Neural cell (in vitro differentiated cells): ENCODE results near the gene COMTD1. TPM values are rescaled to one million over a fixed set of nuclear protein-coding genes. Genes with fewer than 3 reads are reported as not detected.

Experiments used
- H2AFZ ChIP-seq: fragments of 200-600, 300-800 bp; sonication (generic), shearing (Covaris generic); 2 replicates; pipeline ENCODE4 v1.6.0; 2014; ENCODE audit warnings: low read depth, mild to moderate bottlenecking, antibody characterized with exemption, low read length, moderate library complexity
- H3F3A ChIP-seq: fragments of 200-600 bp; shearing (Covaris generic); 2 replicates; pipeline ENCODE4 v1.6.1; 2016; ENCODE audit warnings: mild to moderate bottlenecking, moderate library complexity, mixed read lengths, antibody characterized with exemption, low read length; ENCODE audit not compliant: insufficient read depth, poor library complexity, severe bottlenecking
- H3K27ac ChIP-seq: fragments of 200-600, 300-800 bp; sonication (generic), shearing (Covaris generic); 2 replicates; pipeline ENCODE4 v1.5.1; 2014; ENCODE audit warnings: mild to moderate bottlenecking, low read length, moderate library complexity
- H3K27me3 ChIP-seq: fragments of 300-800, 200-600 bp; sonication (generic), shearing (Covaris generic); 2 replicates; pipeline ENCODE4 v1.6.0; 2014; ENCODE audit warnings: mild to moderate bottlenecking, low read depth, low read length, moderate library complexity; ENCODE audit not compliant: insufficient read depth
- H3K36me3 ChIP-seq: fragments of 300-800, 200-600 bp; sonication (generic), shearing (Covaris generic); 2 replicates; pipeline ENCODE4 v1.5.1; 2014; ENCODE audit warnings: mild to moderate bottlenecking, antibody characterized with exemption, low read length, moderate library complexity; ENCODE audit not compliant: insufficient read depth
- H3K4me2 ChIP-seq: fragments of 300-800, 200-600 bp; sonication (generic), shearing (Covaris generic); 2 replicates; pipeline ENCODE4 v1.6.0; 2014; ENCODE audit warnings: mild to moderate bottlenecking, low read length
- H3K4me3 ChIP-seq: fragments of 300-800, 200-600 bp; sonication (generic), shearing (Covaris generic); 2 replicates; pipeline ENCODE4 v1.5.1; 2014; ENCODE audit warnings: mild to moderate bottlenecking, low read length, moderate library complexity
- H3K79me2 ChIP-seq: fragments of 200-600 bp; shearing (Covaris generic); replicated peaks from 2 replicates; pipeline ENCODE4 v1.6.0; 2014; ENCODE audit warnings: mild to moderate bottlenecking, low read length, moderate library complexity; ENCODE audit not compliant: insufficient read depth
- H3K9ac ChIP-seq: fragments of 300-800, 200-600 bp; sonication (generic), shearing (Covaris generic); 2 replicates; pipeline ENCODE4 v1.6.1; 2016; ENCODE audit warnings: mild to moderate bottlenecking, low read length, mixed read lengths
- H3K9me2 ChIP-seq: fragments of 200-600 bp; shearing (Covaris generic); 2 replicates; pipeline ENCODE4 v1.6.1; 2016; ENCODE audit warnings: mild to moderate bottlenecking, low read length, mixed read lengths; ENCODE audit not compliant: insufficient read depth
- H3K9me3 ChIP-seq: fragments of 200-600, 300-800 bp; sonication (generic), shearing (Covaris generic); 2 replicates; pipeline ENCODE4 v1.6.1; 2016; ENCODE audit warnings: mild to moderate bottlenecking, mixed run types, low read length, moderate library complexity, mixed read lengths
- H4K20me1 ChIP-seq: fragments of 200-600 bp; shearing (Covaris generic); 2 replicates; pipeline ENCODE4 v1.6.1; 2016; ENCODE audit warnings: mild to moderate bottlenecking, mixed run types; ENCODE audit not compliant: insufficient read depth
- EP300 ChIP-seq: fragments of 450-650 bp; conservative IDR thresholded peaks from 2 replicates; pipeline ENCODE4 v1.6.1; 2014; ENCODE audit warnings: antibody characterized with exemption, mild to moderate bottlenecking, moderate library complexity; ENCODE audit not compliant: poor library complexity, severe bottlenecking
- EZH2 ChIP-seq: fragments of 200-600, 300-800 bp; shearing (Covaris generic), sonication (generic); IDR thresholded peaks from 2 replicates; pipeline ENCODE4 v1.6.1; 2014; ENCODE audit warnings: antibody characterized with exemption, low read length, borderline replicate concordance, mild to moderate bottlenecking; ENCODE audit not compliant: insufficient read depth, poor library complexity, severe bottlenecking
- MXI1 ChIP-seq: fragments of 450-650 bp; conservative IDR thresholded peaks from 2 replicates; pipeline ENCODE4 v1.6.1; 2014; ENCODE audit warnings: antibody characterized with exemption, mild to moderate bottlenecking; ENCODE audit not compliant: poor library complexity, severe bottlenecking
- POLR2AphosphoS5 ChIP-seq: IDR thresholded peaks from 2 replicates; pipeline ENCODE4 v1.6.1; 2012
- RAD21 ChIP-seq: fragments of 450-650 bp; conservative IDR thresholded peaks from 2 replicates; pipeline ENCODE4 v1.6.1; 2014; ENCODE audit warnings: antibody characterized with exemption, mild to moderate bottlenecking, moderate library complexity
- SMC3 ChIP-seq: fragments of 450-650 bp; conservative IDR thresholded peaks from 2 replicates; pipeline ENCODE4 v1.6.1; 2014; ENCODE audit warnings: antibody characterized with exemption, mild to moderate bottlenecking, moderate library complexity; ENCODE audit not compliant: poor library complexity
- TAF1 ChIP-seq: IDR thresholded peaks from 2 replicates; pipeline ENCODE4 v1.6.1; 2012; ENCODE audit warnings: low read depth
- polyA plus RNA-seq: library from polyadenylated mRNA; depleted of rRNA; stranded (reverse); fragments of >200 nt; gene quantifications from 2 replicates; pipeline ENCODE4 v1.2.3, GENCODE V29; 2014
- TF ChIP-seq, protein P1 (sequence below): IDR thresholded peaks from 2 replicates; pipeline ENCODE4 v1.6.1; 2012; ENCODE audit warnings: borderline replicate concordance
- TF ChIP-seq, protein P2 (sequence below): fragments of 450-650 bp; IDR thresholded peaks from 2 replicates; pipeline ENCODE4 v1.5.1; 2014; ENCODE audit warnings: antibody characterized with exemption, mild to moderate bottlenecking, moderate library complexity; ENCODE audit not compliant: poor library complexity, severe bottlenecking

The COMTD1 gene
- polyA plus RNA-seq, 1 donor from 2014 or later: 51.4 TPM

DNA sequence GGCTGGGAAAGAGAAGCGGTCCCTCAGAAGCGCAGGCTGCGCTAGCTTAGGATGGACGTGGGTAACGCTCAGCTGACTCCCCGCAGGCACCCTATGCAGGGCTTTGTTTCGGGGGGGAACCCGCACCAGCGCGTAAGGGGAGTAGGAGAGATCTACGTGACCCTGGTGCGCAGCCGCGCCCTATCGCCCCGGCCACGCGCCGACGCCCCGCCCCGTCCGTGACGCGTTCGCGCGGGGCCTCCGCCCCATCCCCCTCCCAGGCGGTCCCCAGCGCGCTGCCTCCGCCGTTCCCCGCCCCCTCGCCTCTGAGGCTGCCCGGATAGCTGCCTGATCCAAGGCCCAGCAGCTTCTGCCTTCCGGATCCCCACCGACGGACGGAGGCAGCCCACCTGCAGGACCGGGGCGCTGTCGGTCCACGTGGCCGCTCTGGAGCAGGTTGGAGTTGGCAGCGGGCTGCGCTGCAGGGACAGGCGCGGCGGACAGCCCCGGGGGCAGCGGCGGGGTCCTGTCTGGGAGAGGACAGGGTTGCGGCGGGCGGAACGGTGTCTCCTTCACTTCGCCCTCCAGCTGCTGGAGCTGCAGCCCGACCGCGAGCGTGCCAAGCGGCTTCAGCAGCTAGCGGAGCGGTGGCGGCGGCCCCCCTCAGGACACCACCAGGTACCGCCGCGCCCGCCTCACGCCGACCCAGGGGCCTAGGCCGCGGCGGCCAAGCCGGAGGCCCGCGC, 25.3 kb downstream of the COMTD1 start, which contains the start of gene VDAC2:
Gene VDAC2 (plus strand): TSS at position 515 of the 725 bp plus-strand sequence. CDS start 363 bp downstream, outside the sequence.
- no peaks in the 10 kb centered on the region for H3K9me2 ChIP-seq
- TF ChIP-seq RAD21: no peak
- no peak for TF ChIP-seq EZH2
- TF ChIP-seq, protein P1, sequence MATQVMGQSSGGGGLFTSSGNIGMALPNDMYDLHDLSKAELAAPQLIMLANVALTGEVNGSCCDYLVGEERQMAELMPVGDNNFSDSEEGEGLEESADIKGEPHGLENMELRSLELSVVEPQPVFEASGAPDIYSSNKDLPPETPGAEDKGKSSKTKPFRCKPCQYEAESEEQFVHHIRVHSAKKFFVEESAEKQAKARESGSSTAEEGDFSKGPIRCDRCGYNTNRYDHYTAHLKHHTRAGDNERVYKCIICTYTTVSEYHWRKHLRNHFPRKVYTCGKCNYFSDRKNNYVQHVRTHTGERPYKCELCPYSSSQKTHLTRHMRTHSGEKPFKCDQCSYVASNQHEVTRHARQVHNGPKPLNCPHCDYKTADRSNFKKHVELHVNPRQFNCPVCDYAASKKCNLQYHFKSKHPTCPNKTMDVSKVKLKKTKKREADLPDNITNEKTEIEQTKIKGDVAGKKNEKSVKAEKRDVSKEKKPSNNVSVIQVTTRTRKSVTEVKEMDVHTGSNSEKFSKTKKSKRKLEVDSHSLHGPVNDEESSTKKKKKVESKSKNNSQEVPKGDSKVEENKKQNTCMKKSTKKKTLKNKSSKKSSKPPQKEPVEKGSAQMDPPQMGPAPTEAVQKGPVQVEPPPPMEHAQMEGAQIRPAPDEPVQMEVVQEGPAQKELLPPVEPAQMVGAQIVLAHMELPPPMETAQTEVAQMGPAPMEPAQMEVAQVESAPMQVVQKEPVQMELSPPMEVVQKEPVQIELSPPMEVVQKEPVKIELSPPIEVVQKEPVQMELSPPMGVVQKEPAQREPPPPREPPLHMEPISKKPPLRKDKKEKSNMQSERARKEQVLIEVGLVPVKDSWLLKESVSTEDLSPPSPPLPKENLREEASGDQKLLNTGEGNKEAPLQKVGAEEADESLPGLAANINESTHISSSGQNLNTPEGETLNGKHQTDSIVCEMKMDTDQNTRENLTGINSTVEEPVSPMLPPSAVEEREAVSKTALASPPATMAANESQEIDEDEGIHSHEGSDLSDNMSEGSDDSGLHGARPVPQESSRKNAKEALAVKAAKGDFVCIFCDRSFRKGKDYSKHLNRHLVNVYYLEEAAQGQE: peak; percentile 61
- TF ChIP-seq SMC3: peak; percentile 63
- peak; percentile 81 for TF ChIP-seq EP300
- TF ChIP-seq TAF1: peak; percentile 54
- TF ChIP-seq, protein P2, sequence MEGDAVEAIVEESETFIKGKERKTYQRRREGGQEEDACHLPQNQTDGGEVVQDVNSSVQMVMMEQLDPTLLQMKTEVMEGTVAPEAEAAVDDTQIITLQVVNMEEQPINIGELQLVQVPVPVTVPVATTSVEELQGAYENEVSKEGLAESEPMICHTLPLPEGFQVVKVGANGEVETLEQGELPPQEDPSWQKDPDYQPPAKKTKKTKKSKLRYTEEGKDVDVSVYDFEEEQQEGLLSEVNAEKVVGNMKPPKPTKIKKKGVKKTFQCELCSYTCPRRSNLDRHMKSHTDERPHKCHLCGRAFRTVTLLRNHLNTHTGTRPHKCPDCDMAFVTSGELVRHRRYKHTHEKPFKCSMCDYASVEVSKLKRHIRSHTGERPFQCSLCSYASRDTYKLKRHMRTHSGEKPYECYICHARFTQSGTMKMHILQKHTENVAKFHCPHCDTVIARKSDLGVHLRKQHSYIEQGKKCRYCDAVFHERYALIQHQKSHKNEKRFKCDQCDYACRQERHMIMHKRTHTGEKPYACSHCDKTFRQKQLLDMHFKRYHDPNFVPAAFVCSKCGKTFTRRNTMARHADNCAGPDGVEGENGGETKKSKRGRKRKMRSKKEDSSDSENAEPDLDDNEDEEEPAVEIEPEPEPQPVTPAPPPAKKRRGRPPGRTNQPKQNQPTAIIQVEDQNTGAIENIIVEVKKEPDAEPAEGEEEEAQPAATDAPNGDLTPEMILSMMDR: peak; percentile 8
- TF ChIP-seq POLR2AphosphoS5: peak; percentile 82
- peak; percentile 84 for TF ChIP-seq MXI1
- peak within 1 kb of the TSS; percentile 97 for H3K9ac ChIP-seq
- no peaks in the 10 kb centered on the region for H3K27me3 ChIP-seq
- H3F3A ChIP-seq: no peaks in the 10 kb centered on the region
- H3K4me2 ChIP-seq: peak within 1 kb of the TSS; percentile 93
- H3K36me3 ChIP-seq: no peaks in the 10 kb centered on the region
- H2AFZ ChIP-seq: peak within 1 kb of the TSS; percentile 82
- H3K27ac ChIP-seq: peak within 1 kb of the TSS; percentile 97
- no peaks in the 10 kb centered on the region for H3K9me3 ChIP-seq
- H3K79me2 ChIP-seq: peaks cover 22% of the 10 kb centered on the region
- no peaks in the 10 kb centered on the region for H4K20me1 ChIP-seq
- H3K4me3 ChIP-seq: peak within 1 kb of the TSS; percentile 83

DNA sequence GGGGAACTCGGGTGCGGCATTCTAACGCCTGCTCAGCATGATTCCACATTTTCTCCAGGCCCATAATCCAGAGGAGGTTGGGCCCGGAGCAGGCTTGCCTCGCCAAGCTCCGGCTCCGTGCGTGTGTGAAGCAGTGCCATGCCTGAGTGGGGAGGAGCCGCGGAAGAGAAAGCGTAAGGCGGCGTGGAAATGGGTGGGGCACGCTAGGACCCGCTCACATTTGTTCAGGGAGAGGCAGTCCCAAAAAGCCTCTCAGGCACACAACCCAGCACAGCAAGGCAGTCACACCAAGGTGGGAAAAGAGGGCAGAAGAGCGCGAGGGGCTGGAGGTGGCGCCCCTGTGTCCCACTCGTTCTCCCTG, 25.9 kb downstream of the COMTD1 start:
- Histone ChIP-seq H3K27ac (peak overlapping the region; percentile 97), H2AFZ (peak overlapping the region; percentile 82)
- TF ChIP-seq, protein P2: no peak
- TF ChIP-seq RAD21 (no peak), POLR2AphosphoS5 (no peak)

More for the DNA sequence above, 25.9 kb downstream of the COMTD1 start:
- no peaks in the 10 kb centered on the region for H3F3A ChIP-seq
- peaks cover 22% of the 10 kb centered on the region for H3K79me2 ChIP-seq
- H3K4me2 ChIP-seq: peak overlapping the region; percentile 91
- H3K9ac ChIP-seq: peak overlapping the region; percentile 97
- H3K36me3 ChIP-seq: no peaks in the 10 kb centered on the region
- H3K9me2 ChIP-seq: no peaks in the 10 kb centered on the region
- H3K27me3 ChIP-seq: no peaks in the 10 kb centered on the region
- peak overlapping the region; percentile 83 for H3K4me3 ChIP-seq
- no peaks in the 10 kb centered on the region for H4K20me1 ChIP-seq
- H3K9me3 ChIP-seq: no peaks in the 10 kb centered on the region
